HL-60 (cell line): Measurements from ENCODE around the gene ICA1.
"Not testable (repeated sequence)": the region's sequence is repeated elsewhere in the genome, so short reads cannot be mapped to it uniquely, and the experiment has no call there.

ENCODE experiments used
- DNase-seq, 2 experiments: peaks; one replicate each; pipeline ENCODE4 v3.0.0-alpha.2; 2010 to 2020; ENCODE audit warnings: low read depth in 1 of 2, low spot score in 1 of 2
- H3K27ac ChIP-seq: fragments of 250-450 bp; sonication (Bioruptor Pico); replicated peaks from 2 replicates; pipeline ENCODE4 v1.5.1; 2020; ENCODE audit warnings: mild to moderate bottlenecking, moderate library complexity
- H3K27me3 ChIP-seq: fragments of 250-450 bp; sonication (Bioruptor Pico); 2 replicates; pipeline ENCODE4 v1.5.1; 2021; ENCODE audit warnings: mild to moderate bottlenecking, moderate library complexity; ENCODE audit not compliant: insufficient read depth, poor library complexity, severe bottlenecking
- H3K4me3 ChIP-seq: replicated peaks from 2 replicates; pipeline ENCODE4 v1.5.1; 2011; ENCODE audit warnings: mild to moderate bottlenecking, control low read depth, low read length; ENCODE audit not compliant: insufficient read depth
- CTCF ChIP-seq: IDR thresholded peaks from one replicate; pipeline ENCODE4 v1.5.1; 2011; ENCODE audit warnings: low read length, control low read depth, inconsistent platforms; ENCODE audit not compliant: insufficient read depth
- GABPA ChIP-seq: IDR thresholded peaks from 2 replicates; pipeline ENCODE4 v1.6.1; 2012; ENCODE audit warnings: low read depth
- POLR2AphosphoS5 ChIP-seq: IDR thresholded peaks from 2 replicates; pipeline ENCODE4 v1.6.1; 2012; ENCODE audit warnings: low read depth
- REST ChIP-seq: IDR thresholded peaks from 2 replicates; pipeline ENCODE4 v1.6.1; 2012; ENCODE audit warnings: low read depth; ENCODE audit not compliant: insufficient replicate concordance
- SPI1 ChIP-seq: IDR thresholded peaks from 2 replicates; pipeline ENCODE4 v1.6.1; 2012; ENCODE audit warnings: low read depth, mild to moderate bottlenecking, borderline replicate concordance

Gene ICA1

GRCh38 chr7:8105449-8106095 is 156.4 kb downstream of the ICA1 start:
- Histone ChIP-seq H3K27me3 (no peaks in the 10 kb centered on the region), H3K27ac (no peak overlapping the region), H3K4me3 (no peak overlapping the region)
- TF ChIP-seq GABPA (no peak), REST (no peak), POLR2AphosphoS5 (no peak), SPI1 (no peak), CTCF (no peak)
- DNase-seq = no peak

GRCh38 chr7:8103282-8103681 is 158.7 kb downstream of the ICA1 start:
- Histone ChIP-seq H3K4me3 (no peak overlapping the region), H3K27ac (no peak overlapping the region), H3K27me3 (no peaks in the 10 kb centered on the region)
- no peak for DNase-seq
- no peak for TF ChIP-seq CTCF
- TF ChIP-seq SPI1 = no peak
- TF ChIP-seq POLR2AphosphoS5 = no peak
- TF ChIP-seq GABPA = no peak
- TF ChIP-seq REST = no peak

- H3K4me3 ChIP-seq, DNase-seq, H3K27ac ChIP-seq, H3K27me3 ChIP-seq: not testable (repeated sequence)
These were observed 160.7 kb downstream of the ICA1 start for GRCh38 chr7:8101292-8101691.

- Histone ChIP-seq H3K4me3 (no peak overlapping the region), H3K27me3 (no peaks in the 10 kb centered on the region), H3K27ac (no peak overlapping the region)
- DNase-seq = no peak
- TF ChIP-seq CTCF (no peak), POLR2AphosphoS5 (no peak), SPI1 (no peak), GABPA (no peak)
These were observed 167.5 kb downstream of the ICA1 start for GRCh38 chr7:8094164-8095140.
